Neural crest cell (in vitro differentiated cells): ENCODE data around the gene TOPORS. TPM values are rescaled to one million over a fixed set of nuclear protein-coding genes. Genes with fewer than 3 reads are reported as not detected.

ENCODE experiments used
- DNase-seq: peaks from one replicate; pipeline ENCODE4 v3.0.0; 2021; ENCODE audit warnings: low read depth, mixed read lengths, low spot score
- H3K27ac Mint-ChIP-seq: one replicate; pipeline ENCODE4 v1.8.0; 2021; ENCODE audit warnings: mild to moderate bottlenecking, mixed read lengths; ENCODE audit not compliant: unreplicated experiment
- H3K27me3 Mint-ChIP-seq: 2 replicates; pipeline ENCODE4 v1.8.0; 2021; ENCODE audit warnings: low read depth, mild to moderate bottlenecking, mixed read lengths
- H3K36me3 Mint-ChIP-seq: 2 replicates; pipeline ENCODE4 v1.8.0; 2021; ENCODE audit warnings: low read depth, mild to moderate bottlenecking, mixed read lengths
- H3K4me1 Mint-ChIP-seq: 2 replicates; pipeline ENCODE4 v1.8.0; 2021; ENCODE audit warnings: mixed read lengths
- H3K4me3 Mint-ChIP-seq: one replicate; pipeline ENCODE4 v1.8.0; 2021; ENCODE audit warnings: mild to moderate bottlenecking, mixed read lengths
- H3K9me3 Mint-ChIP-seq: 2 replicates; pipeline ENCODE4 v1.8.0; 2021; ENCODE audit warnings: mixed read lengths
- CTCF ChIP-seq: fragments of 200-600 bp; sonication (generic); conservative IDR thresholded peaks from 2 replicates; pipeline ENCODE4 v1.5.0; 2021; ENCODE audit warnings: antibody characterized with exemption, mild to moderate bottlenecking
- total RNA-seq: library from RNA; stranded (reverse); gene quantifications from 2 replicates; pipeline ENCODE4 v1.2.1, GENCODE V29; 2021

Gene TOPORS
- total RNA-seq, 1 donor from 2014 or later: 20.8 TPM

- Mint-ChIP-seq H3K4me1 (no peaks in the 10 kb centered on the region), H3K27ac (no peak overlapping the region), H3K27me3 (no peaks in the 10 kb centered on the region), H3K4me3 (no peak overlapping the region), H3K9me3 (no peaks in the 10 kb centered on the region), H3K36me3 (peaks cover 20% of the 10 kb centered on the region)
- DNase-seq: no peak
- no peak for TF ChIP-seq CTCF
These were observed 51.6 kb downstream of the TOPORS start for GRCh38 chr9:32500768-32501167.

- no peaks in the 10 kb centered on the region for H3K9me3 Mint-ChIP-seq
- no peak for TF ChIP-seq CTCF
- H3K4me1 Mint-ChIP-seq: no peaks in the 10 kb centered on the region
- no peaks in the 10 kb centered on the region for H3K27me3 Mint-ChIP-seq
- H3K36me3 Mint-ChIP-seq: peaks cover 20% of the 10 kb centered on the region
- H3K4me3 Mint-ChIP-seq: no peak overlapping the region
- DNase-seq: no peak
- H3K27ac Mint-ChIP-seq: no peak overlapping the region
These were observed 54.5 kb downstream of the TOPORS start for GRCh38 chr9:32497921-32498320.

- Mint-ChIP-seq H3K27me3 (no peaks in the 10 kb centered on the region), H3K9me3 (no peaks in the 10 kb centered on the region), H3K4me3 (no peak overlapping the region), H3K27ac (no peak overlapping the region), H3K36me3 (peaks cover 19% of the 10 kb centered on the region), H3K4me1 (peaks cover 9% of the 10 kb centered on the region)
- TF ChIP-seq CTCF: no peak
- DNase-seq: no peak
These were observed 61.8 kb downstream of the TOPORS start for GRCh38 chr9:32490601-32491000.

Other genes with a start within 250 kb of the TOPORS start
- gene ACO1, start 167.9 kb downstream of the TOPORS start, total RNA-seq: 33.7 and 33.9 TPM in 2 replicates
- gene RIGI, start 26.4 kb downstream of the TOPORS start, total RNA-seq: 6.4 and 6.6 TPM in 2 replicates
- 10.2 and 13.6 TPM in 2 replicates for gene SMIM27, start 259 bp downstream of the TOPORS start, total RNA-seq
- gene NDUFB6, start 20.6 kb upstream of the TOPORS start, total RNA-seq: 55.5 and 56.7 TPM in 2 replicates
- not detected in 2 replicates for gene TAF1L, start 83.1 kb upstream of the TOPORS start, total RNA-seq
- 0.57 and 0.72 TPM in 2 replicates for gene TMEM215, start 231.0 kb upstream of the TOPORS start, total RNA-seq